PC-9 (cell line): ENCODE measurements around the gene TMEM108. TPM values are rescaled to one million over a fixed set of nuclear protein-coding genes. Genes with fewer than 3 reads are reported as not detected.

Experiments
- BruUV-seq: library from RNA; stranded (reverse); fragments of 400-500 nt; replicated peaks from 2 replicates; lab custom pipeline; 2021; lab: Mats Ljungman, UMichigan
- CTCF ChIA-PET: fragments of 300-600 bp; sonication (Branson Sonifier 250); formaldehyde crosslinking; loops from one replicate; lab custom pipeline; 2022; ENCODE audit warnings: antibody characterized with exemption; lab: Charles Lee
- POLR2A ChIA-PET: fragments of 300-600 bp; sonication (Branson Sonifier 250); formaldehyde crosslinking; loops from one replicate; lab custom pipeline; 2022; ENCODE audit warnings: antibody characterized with exemption; ENCODE audit not compliant: unreplicated experiment; lab: Charles Lee
- DNase-seq, 2 experiments: peaks; one replicate each; pipeline versions ENCODE4 v3.0.0 to v3.0.0-alpha.2; 2015 to 2022; ENCODE audit warnings: mixed read lengths in 1 of 2
- H2AFZ ChIP-seq: fragments of 200-600 bp; sonication (generic); 2 replicates; pipeline ENCODE4 v1.8.1; 2017; ENCODE audit warnings: antibody characterized with exemption
- H3F3A ChIP-seq: fragments of 200-600 bp; sonication (generic); 2 replicates; pipeline ENCODE4 v1.8.1; 2017; ENCODE audit warnings: antibody characterized with exemption, mild to moderate bottlenecking, low read depth; ENCODE audit not compliant: insufficient read depth
- H3K27ac ChIP-seq: fragments of 200-600 bp; sonication (generic); 2 replicates; pipeline ENCODE4 v1.6.1; 2016; ENCODE audit warnings: mixed run types
- H3K27me3 ChIP-seq: fragments of 200-600 bp; sonication (generic); 2 replicates; pipeline ENCODE4 v1.6.1; 2016; ENCODE audit warnings: low read depth, mixed run types; ENCODE audit not compliant: insufficient read depth
- H3K36me3 ChIP-seq: fragments of 200-600 bp; sonication (generic); 2 replicates; pipeline ENCODE4 v1.6.1; 2016; ENCODE audit warnings: low read depth, mixed run types
- H3K4me1 ChIP-seq: fragments of 200-600 bp; sonication (generic); replicated peaks from 2 replicates; pipeline ENCODE4 v1.6.1; 2016; ENCODE audit warnings: mixed run types; ENCODE audit not compliant: insufficient read depth
- H3K4me2 ChIP-seq: fragments of 200-600 bp; sonication (generic); 2 replicates; pipeline ENCODE4 v1.6.1; 2017; ENCODE audit warnings: mixed run types
- H3K4me3 ChIP-seq: fragments of 200-600 bp; sonication (generic); 2 replicates; pipeline ENCODE4 v1.6.1; 2016; ENCODE audit warnings: mixed run types
- H3K79me2 ChIP-seq: fragments of 200-600 bp; sonication (generic); 2 replicates; pipeline ENCODE4 v1.6.1; 2017; ENCODE audit warnings: low read depth, mixed run types
- H3K9me2 ChIP-seq: fragments of 200-600 bp; sonication (generic); 2 replicates; pipeline ENCODE4 v1.8.1; 2017; ENCODE audit warnings: mild to moderate bottlenecking; ENCODE audit not compliant: insufficient read depth
- H3K9me3 ChIP-seq: fragments of 200-600 bp; sonication (generic); 2 replicates; pipeline ENCODE4 v1.8.1; 2016; ENCODE audit warnings: low read depth; ENCODE audit not compliant: insufficient read depth
- H4K20me1 ChIP-seq: fragments of 200-600 bp; sonication (generic); 2 replicates; pipeline ENCODE4 v1.8.1; 2017; ENCODE audit not compliant: insufficient read depth
- EZH2 ChIP-seq: fragments of 200-600 bp; sonication (generic); IDR thresholded peaks from 2 replicates; pipeline ENCODE4 v1.8.0; 2017; ENCODE audit warnings: antibody characterized with exemption, low read depth
- intact Hi-C: fragments of 100-400 bp; cut with micrococcal nuclease; formaldehyde crosslinking; loops from one replicate; pipeline ENCODE4 v1.10.0; 2022; ENCODE audit not compliant: unreplicated experiment
- total RNA-seq: library from RNA; stranded (reverse); gene quantifications from 2 replicates; pipeline ENCODE4 v1.2.3, GENCODE V29; 2021
- TF ChIP-seq, protein P1 (sequence below): fragments of 200-600 bp; sonication (generic); conservative IDR thresholded peaks from 2 replicates; pipeline ENCODE4 v1.6.1; 2017; ENCODE audit warnings: mixed run types, antibody characterized with exemption, mild to moderate bottlenecking, moderate library complexity

Gene TMEM108
- total RNA-seq, 1 experiment from 2014 or later, result not detected

- no peak overlapping the region for H3K4me2 ChIP-seq
- no peaks in the 10 kb centered on the region; the same call in 1 of the 2 replicates for H3K9me2 ChIP-seq
- ChIA-PET POLR2A (no interaction called here), CTCF (interaction anchor here (0.7 kb wide), 1 partner anchor 106 kb away, joined by 5 read pairs; no protein-coding TSS in a partner anchor)
- TF ChIP-seq EZH2, result no peak
- TF ChIP-seq, protein P1, sequence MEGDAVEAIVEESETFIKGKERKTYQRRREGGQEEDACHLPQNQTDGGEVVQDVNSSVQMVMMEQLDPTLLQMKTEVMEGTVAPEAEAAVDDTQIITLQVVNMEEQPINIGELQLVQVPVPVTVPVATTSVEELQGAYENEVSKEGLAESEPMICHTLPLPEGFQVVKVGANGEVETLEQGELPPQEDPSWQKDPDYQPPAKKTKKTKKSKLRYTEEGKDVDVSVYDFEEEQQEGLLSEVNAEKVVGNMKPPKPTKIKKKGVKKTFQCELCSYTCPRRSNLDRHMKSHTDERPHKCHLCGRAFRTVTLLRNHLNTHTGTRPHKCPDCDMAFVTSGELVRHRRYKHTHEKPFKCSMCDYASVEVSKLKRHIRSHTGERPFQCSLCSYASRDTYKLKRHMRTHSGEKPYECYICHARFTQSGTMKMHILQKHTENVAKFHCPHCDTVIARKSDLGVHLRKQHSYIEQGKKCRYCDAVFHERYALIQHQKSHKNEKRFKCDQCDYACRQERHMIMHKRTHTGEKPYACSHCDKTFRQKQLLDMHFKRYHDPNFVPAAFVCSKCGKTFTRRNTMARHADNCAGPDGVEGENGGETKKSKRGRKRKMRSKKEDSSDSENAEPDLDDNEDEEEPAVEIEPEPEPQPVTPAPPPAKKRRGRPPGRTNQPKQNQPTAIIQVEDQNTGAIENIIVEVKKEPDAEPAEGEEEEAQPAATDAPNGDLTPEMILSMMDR, result no peak
- no peaks in the 10 kb centered on the region for H3K4me1 ChIP-seq
- BruUV-seq, result no TSS peak
- H3K36me3 ChIP-seq, result no peaks in the 10 kb centered on the region
- intact Hi-C loops, result no loop called here
- H3K4me3 ChIP-seq, result no peak overlapping the region
- no peaks in the 10 kb centered on the region for H3F3A ChIP-seq
- peaks cover 30% of the 10 kb centered on the region for H3K27me3 ChIP-seq
- H3K9me3 ChIP-seq, result no peaks in the 10 kb centered on the region
- no peak overlapping the region for H2AFZ ChIP-seq
- H3K79me2 ChIP-seq, result no peaks in the 10 kb centered on the region
- no peak for DNase-seq
- no peaks in the 10 kb centered on the region for H4K20me1 ChIP-seq
- no peak overlapping the region for H3K27ac ChIP-seq
These were observed 149.7 kb downstream of the TMEM108 start for GRCh38 chr3:133187870-133188379.

- Histone ChIP-seq H3F3A (no peaks in the 10 kb centered on the region), H3K9me2 (no peaks in the 10 kb centered on the region; the same call in 1 of the 2 replicates), H3K79me2 (no peaks in the 10 kb centered on the region), H3K4me1 (no peaks in the 10 kb centered on the region), H3K9me3 (no peaks in the 10 kb centered on the region), H4K20me1 (no peaks in the 10 kb centered on the region), H2AFZ (no peak overlapping the region), H3K4me2 (no peak overlapping the region), H3K4me3 (no peak overlapping the region), H3K27me3 (peaks cover 33% of the 10 kb centered on the region), H3K36me3 (no peaks in the 10 kb centered on the region), H3K27ac (no peak overlapping the region)
- ChIA-PET CTCF (no interaction called here), POLR2A (no interaction called here)
- TF ChIP-seq, protein P1, result no peak
- no peak for TF ChIP-seq EZH2
- DNase-seq, result no peak
- intact Hi-C loops, result no loop called here
- no TSS peak for BruUV-seq
These were observed 150.8 kb downstream of the TMEM108 start for GRCh38 chr3:133188996-133189395.

- H3K9me3 ChIP-seq, result no peaks in the 10 kb centered on the region
- no peaks in the 10 kb centered on the region for H3K4me1 ChIP-seq
- H3K79me2 ChIP-seq, result no peaks in the 10 kb centered on the region
- H3F3A ChIP-seq, result no peaks in the 10 kb centered on the region
- no peaks in the 10 kb centered on the region; the same call in 1 of the 2 replicates for H3K9me2 ChIP-seq
- H3K27ac ChIP-seq, result no peak overlapping the region
- ChIA-PET CTCF (no interaction called here), POLR2A (no interaction called here)
- H3K4me2 ChIP-seq, result no peak overlapping the region
- H3K27me3 ChIP-seq, result peaks cover 39% of the 10 kb centered on the region
- no TSS peak for BruUV-seq
- H4K20me1 ChIP-seq, result no peaks in the 10 kb centered on the region
- no peak for DNase-seq
- no peak overlapping the region for H3K4me3 ChIP-seq
- no peak overlapping the region for H2AFZ ChIP-seq
- no peak for TF ChIP-seq EZH2
- intact Hi-C loops, result no loop called here
- no peaks in the 10 kb centered on the region for H3K36me3 ChIP-seq
These were observed 151.7 kb downstream of the TMEM108 start for GRCh38 chr3:133189893-133190292.

GRCh38 chr3:133191818-133192217, 153.6 kb downstream of the TMEM108 start:
- ChIA-PET CTCF (no interaction called here), POLR2A (no interaction called here)
- BruUV-seq, result no TSS peak

More at GRCh38 chr3:133191818-133192217, 153.6 kb downstream of the TMEM108 start:
- intact Hi-C loops, result no loop called here
- no peaks in the 10 kb centered on the region for H3K4me1 ChIP-seq
- H3K27me3 ChIP-seq, result peaks cover 33% of the 10 kb centered on the region
- H3K36me3 ChIP-seq, result no peaks in the 10 kb centered on the region
- TF ChIP-seq EZH2, result no peak
- TF ChIP-seq, protein P1, result no peak
- H2AFZ ChIP-seq, result no peak overlapping the region
- H3K4me2 ChIP-seq, result no peak overlapping the region
- H3K9me3 ChIP-seq, result no peaks in the 10 kb centered on the region
- no peak overlapping the region for H3K4me3 ChIP-seq
- H3K27ac ChIP-seq, result no peak overlapping the region
- no peak for DNase-seq
- H4K20me1 ChIP-seq, result no peaks in the 10 kb centered on the region
- no peaks in the 10 kb centered on the region for H3F3A ChIP-seq
- no peaks in the 10 kb centered on the region; the same call in 1 of the 2 replicates for H3K9me2 ChIP-seq
- no peaks in the 10 kb centered on the region for H3K79me2 ChIP-seq
